GM11168 (cell line): ENCODE data around the gene MRPL40.

Source experiments
- in situ Hi-C: fragments of 300-500 bp; cut with MboI; formaldehyde crosslinking; loops from one replicate; pipeline ENCODE4 v1.12.0; 2022; ENCODE audit warnings: low sequenced_read_pairs; ENCODE audit not compliant: unreplicated experiment

Gene MRPL40

GRCh38 chr22:19432133-19432851 is at the start of gene MRPL40:
Gene MRPL40 (plus strand): TSS chr22:19432545. CDS start chr22:19432555, 10 bp downstream.
- in situ Hi-C loops: no loop called here

- in situ Hi-C loops: no loop called here
Measured at GRCh38 chr22:19383292-19383691, 49.1 kb upstream of the MRPL40 start.

DNA sequence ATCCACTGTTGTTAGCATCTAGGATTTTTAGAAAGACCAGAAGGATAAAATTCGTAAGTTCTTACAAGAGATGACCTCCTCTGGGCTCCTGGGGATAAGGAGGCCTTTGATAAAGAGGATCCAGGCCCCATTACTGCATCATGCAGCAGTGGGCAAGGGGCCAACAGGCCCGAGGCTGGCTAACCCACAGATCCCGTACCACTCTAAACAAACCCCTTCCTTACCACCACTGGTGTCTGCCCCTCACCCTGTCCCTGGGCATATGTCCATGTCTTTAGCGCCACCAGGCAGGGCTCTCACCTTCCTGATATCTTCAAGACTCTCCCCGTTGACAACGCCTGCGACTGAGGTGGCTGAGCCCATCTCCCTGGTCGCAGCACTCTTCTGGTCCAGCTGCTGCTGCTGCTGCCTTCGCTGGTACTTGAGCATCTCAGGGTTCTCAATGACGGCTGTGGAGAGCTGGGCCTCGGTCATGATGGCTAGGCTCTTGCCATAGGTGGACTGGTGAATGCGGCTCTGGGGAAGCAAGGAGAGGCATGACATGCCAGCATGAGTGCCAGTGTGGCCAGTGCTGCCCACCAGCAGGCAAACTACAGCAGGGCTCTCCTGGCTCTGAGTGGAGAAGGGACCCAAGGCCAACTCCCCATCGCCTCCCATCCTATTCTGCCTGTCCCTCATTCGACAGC is 47.0 kb upstream of the MRPL40 start:
- in situ Hi-C loops: no loop called here

- in situ Hi-C loops: no loop called here
Measured at GRCh38 chr22:19386248-19386647, 46.1 kb upstream of the MRPL40 start.

- in situ Hi-C loops: no loop called here
Measured at GRCh38 chr22:19387038-19387437, 45.3 kb upstream of the MRPL40 start.

DNA sequence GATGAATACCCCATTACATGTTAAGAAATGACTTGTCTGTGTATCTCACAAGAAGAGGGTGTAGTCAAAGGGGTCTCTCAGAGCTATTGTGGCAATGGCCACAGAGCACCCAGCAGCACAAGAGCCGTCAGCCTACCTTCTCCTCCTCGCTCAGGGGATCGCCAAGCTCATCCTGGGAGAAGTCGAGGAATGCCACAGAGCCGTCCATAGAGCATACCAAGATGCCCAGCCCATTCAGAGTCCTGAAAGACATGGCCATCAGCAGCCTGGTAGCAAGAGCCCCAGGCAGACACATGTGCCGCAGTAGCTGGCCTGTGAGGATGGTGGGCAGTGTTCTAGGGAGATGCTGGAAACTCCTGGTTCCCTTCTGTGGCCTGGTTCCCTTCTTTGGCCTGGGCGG is 44.8 kb upstream of the MRPL40 start:
- in situ Hi-C loops: no loop called here

DNA sequence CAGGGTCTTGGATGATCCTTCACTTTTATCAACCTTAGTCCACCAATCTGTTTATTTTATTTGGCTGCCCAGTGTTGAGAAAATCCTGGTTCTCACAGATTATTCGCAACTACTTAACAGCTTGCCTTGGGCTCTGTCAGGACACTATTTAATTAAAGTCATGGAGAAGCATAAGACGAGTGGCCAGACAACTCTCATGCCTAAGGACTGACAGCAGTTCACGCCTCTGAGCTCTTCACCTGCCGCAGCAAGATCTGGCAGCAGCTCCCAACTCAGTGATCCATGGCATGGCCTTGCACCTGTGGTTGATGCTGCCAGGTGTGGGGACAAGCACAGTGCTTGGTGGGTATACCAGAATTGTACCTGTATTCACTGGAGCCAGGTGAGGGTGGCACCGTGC is 38.6 kb upstream of the MRPL40 start:
- in situ Hi-C loops: no loop called here

GRCh38 chr22:19394274-19395050 is 37.9 kb upstream of the MRPL40 start:
- in situ Hi-C loops: no loop called here

GRCh38 chr22:19395276-19395675 is 37.1 kb upstream of the MRPL40 start:
- in situ Hi-C loops: no loop called here

- in situ Hi-C loops: no loop called here
Measured at GRCh38 chr22:19396561-19396933, 35.8 kb upstream of the MRPL40 start.

- in situ Hi-C loops: no loop called here
Measured at GRCh38 chr22:19396934-19397733, 35.2 kb upstream of the MRPL40 start.

GRCh38 chr22:19397734-19398104 is 34.6 kb upstream of the MRPL40 start:
- in situ Hi-C loops: no loop called here

DNA sequence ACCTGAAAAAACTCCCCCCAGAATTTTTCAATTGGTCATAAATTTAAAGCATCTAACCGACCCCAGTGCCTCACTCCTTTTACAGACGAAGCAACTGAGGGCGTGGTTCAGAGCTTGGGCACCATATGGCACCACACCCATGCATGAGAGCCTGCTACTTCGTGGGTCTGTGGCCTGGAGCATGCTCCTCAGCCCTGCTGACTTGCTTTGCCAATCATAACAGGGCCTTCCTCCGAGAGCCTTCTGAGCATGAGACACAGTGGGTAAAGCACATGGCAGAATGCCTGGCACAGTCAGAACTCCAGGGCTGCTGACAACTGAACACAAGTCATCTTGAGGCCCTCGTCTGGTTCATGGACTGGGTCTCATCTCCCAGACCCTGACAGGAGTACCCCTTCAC is 34.1 kb upstream of the MRPL40 start:
- in situ Hi-C loops: no loop called here

DNA sequence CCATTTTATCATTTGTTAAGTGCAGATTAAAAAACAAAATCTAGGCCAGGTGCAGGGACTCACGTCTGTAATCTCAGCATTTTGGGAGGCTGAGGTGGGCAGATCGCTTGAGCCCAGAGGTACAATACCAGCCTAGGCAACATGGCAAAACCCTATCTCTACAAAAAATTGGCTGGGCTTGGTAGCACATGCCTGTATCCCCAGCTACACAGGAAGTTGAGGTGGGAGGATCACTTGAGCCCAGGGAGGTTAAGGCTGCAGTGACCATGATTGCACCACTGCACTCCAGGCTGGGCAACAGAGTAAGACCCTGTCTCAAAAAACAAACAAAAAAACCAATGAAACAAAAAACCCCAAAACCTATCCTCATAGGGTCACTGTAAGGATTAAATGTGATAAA is 33.7 kb upstream of the MRPL40 start:
- in situ Hi-C loops: no loop called here

GRCh38 chr22:19400881-19401280 is 31.5 kb upstream of the MRPL40 start:
- in situ Hi-C loops: no loop called here

DNA sequence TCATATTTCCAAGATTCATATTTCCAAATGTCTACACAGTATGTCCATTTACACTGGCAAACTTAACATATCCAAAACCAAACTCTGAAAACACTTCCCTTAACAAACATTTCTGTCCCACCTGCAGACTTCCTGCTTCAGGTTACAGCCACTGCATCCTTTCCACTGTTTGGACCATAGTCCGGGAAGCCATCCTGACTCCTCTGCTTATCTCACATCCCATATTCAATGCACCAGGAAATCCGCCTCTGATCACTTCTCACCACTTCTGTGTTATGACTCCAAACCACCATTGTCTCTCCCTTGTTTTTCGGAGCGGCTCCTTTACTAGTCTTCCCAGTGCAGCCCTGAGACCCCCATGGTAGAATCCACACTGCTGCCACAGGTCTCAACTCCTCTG is 30.9 kb upstream of the MRPL40 start:
- in situ Hi-C loops: no loop called here

GRCh38 chr22:19402642-19403191 is 29.6 kb upstream of the MRPL40 start:
- in situ Hi-C loops: no loop called here

GRCh38 chr22:19404676-19405075 is 27.7 kb upstream of the MRPL40 start:
- in situ Hi-C loops: no loop called here

DNA sequence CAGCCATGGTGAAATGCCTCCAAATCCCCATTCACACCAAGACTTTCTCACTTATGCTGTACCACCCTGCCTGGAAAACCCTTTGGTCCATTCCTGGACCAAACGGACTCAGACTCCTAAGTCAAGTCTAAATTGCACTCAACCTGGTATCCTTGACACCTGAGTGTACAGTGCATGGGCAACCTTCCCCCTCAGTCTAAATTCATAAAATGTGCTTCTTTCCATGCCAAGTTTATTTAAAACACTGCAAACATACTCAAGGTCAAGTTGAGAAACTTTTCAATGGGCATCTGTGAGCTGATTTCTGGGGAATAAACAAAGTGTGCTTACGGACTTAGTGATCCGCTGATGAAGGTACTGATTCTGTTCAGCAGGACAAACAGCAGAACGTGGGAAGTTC is 27.2 kb upstream of the MRPL40 start:
- in situ Hi-C loops: no loop called here

DNA sequence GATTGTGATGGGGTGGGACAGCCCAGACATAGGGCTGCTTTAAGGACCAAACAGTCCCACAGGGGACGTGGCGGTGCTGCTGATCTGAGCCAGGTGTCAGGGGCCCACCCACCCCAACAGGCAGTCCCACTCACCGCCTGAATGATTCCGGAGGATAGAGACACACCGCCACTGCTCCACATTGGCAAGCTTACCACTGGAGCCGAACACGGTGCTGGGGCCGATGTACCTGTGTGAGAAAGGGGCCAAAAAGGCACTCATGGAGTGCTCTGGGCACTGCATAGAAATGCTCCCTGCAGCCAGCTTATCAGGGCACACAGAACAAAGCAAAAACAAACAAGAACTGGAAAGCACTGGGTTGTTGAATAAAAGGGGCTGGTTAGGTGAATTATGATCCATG is 26.7 kb upstream of the MRPL40 start:
- in situ Hi-C loops: no loop called here
